GM19395 (cell line): ENCODE data around the gene PCCB.
A peak's percentile ranks its signal among the peaks of the same experiment; 100 is the strongest.
"Not testable (repeated sequence)": the region's sequence is repeated elsewhere in the genome, so short reads cannot be mapped to it uniquely, and the experiment has no call there.

Experiments used
- ATAC-seq: cut with Tn5 transposase; IDR thresholded peaks from one replicate; pipeline ENCODE4 v1.9.1; 2021; ENCODE audit warnings: mild to moderate bottlenecking, moderate library complexity; ENCODE audit not compliant: unreplicated experiment

PCCB gene

DNA sequence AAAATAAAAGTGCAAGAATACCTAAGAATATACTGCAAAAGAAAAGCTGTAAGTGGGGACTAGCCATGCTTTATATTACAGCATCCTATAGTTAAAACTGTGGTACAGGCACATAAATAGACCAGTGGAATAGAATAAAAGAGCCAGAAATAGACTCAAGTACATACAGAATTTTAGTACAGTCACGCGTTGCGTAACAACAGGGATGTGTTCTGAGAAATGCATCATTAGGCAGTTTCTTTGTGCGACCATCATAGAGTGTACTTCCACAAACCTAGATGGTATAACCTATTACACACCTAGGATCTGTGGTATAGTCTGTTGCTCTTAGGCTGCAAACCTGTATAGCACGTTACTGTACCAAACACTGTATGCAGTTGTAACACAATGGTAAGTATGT lies 61.8 kb downstream of the PCCB start:
- ATAC-seq = no peak

DNA sequence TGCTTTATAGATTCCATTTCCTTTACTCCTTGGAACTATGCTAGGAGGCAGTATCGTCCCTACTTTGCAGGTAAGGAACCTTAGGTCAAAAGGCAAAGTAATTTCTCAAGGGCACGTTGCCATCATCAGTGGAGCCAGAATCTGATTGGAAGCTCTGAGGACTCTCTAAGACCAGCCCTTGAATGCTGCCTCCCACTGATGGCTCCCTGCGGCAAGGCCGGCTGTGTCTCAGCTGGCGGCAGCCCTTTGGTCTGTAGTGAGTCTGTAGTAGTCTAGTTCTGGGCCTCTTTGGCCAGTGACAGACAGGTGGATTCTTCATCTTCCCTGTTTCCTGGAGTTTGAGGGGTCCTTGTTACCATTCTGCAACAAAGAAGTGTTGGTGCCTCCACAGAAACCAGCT lies 76.2 kb downstream of the PCCB start:
- ATAC-seq = no peak

DNA sequence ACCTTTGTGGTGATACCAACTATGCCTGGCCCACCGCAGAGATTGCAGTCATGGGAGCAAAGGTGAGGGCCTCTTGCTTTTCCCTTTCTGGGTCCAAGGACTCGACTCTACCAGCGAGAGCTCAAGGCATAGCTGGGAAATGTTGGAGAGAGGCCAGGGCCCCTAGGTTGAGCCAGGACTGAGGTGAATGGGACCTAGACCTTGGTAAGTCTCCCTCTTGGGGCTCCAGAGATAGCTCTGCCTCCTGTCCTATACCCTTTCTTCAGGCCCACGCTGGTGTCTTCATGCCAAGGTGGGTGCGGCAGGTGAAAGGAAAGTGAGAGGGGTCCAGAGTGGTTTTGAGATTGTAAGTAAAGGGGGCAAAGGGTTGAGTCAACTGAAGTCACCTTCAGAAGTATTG lies 77.5 kb downstream of the PCCB start:
- no peak for ATAC-seq

DNA sequence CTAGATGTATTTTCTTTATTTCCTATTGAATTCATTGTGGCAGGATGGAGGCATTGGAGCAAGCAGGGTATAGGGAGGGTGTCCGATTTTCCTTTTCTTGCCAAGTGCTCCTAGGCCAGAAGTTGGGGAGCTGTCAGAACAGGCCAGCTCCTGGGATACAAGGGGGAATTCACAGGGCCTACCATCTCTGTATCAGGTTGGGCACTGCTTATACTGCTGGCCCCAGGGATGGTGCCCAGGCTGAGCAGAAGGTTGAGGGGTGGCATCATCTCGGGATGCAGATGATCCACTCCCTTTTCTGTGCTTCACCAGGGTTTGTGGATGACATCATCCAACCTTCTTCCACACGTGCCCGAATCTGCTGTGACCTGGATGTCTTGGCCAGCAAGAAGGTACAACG lies 79.5 kb downstream of the PCCB start:
- no peak for ATAC-seq

DNA sequence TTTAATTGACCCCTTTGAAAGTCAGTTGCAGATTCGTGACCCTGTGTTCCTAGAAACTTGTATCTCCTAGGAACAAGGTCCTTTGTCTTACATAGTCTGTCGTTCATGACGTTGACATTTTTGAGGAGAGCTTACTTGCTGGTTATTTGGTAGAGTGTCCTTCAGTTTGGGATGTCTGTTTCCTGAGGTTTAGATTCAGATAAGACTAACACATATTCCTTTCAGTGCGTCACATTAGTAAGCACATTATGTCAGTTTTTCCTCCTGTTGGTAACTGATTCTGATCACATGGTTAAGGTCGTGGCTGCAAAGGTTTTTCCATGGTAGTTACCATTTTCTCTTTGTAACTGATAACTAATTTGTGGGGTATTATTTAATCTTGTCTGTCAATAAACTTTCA lies 80.8 kb downstream of the PCCB start:
- ATAC-seq = no peak

DNA sequence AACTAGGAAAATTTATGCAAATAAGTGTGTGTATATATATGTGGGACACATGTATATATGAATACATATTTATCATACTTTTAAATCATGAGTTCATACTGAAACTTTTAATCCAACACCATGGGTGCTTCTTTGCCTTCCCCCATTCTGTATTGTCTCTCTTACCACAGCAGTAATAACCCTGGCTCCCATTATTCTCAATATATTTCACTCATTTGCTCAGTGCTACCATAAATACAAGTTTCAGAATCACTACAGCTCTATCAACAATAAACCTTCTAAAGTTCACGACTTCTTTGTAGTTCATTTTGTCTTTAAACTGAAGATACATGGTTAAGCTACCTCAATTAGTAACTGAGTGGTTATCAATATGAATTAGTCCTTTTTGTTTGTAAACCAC lies 82.2 kb downstream of the PCCB start:
- ATAC-seq = no peak

DNA sequence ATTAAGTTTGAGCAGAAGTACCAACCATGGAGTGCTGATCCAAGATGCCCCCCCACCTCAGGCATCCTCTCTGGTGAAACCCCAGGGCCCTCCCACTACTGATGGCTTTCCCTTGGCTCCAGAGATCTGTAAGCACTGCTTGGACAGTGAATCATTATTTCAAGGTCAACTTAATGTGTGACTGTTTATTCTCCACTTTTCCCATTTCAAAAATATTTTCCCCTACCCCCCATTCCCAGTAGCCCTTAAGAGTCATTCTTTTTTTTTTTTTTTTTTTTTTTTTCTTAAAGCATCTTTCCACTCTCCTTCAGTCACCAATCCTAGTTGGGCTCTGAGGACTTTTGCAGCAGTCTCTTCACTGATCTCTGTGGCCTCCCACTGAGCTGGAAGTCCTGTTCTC lies 82.6 kb downstream of the PCCB start:
- no peak for ATAC-seq

DNA sequence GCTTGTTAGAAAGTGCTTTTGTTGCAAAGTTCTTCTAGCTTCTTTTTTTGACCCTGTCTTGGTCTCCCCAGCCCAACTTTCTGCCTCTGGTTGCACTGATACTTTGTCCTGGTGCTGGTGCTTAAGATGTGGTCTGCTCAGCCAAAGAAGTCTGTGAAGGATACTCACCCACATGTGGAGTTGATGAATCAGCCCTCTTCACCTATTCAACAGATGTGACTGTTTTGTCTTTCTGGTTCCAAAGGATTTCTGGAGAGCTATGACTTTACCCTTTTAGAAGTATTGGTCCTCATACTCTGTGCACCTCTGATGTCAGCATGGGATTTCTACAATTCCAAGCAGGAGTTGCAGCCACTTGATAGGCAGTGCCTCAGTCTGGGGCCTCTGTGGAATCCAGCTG lies 84.1 kb downstream of the PCCB start:
- ATAC-seq = no peak

DNA sequence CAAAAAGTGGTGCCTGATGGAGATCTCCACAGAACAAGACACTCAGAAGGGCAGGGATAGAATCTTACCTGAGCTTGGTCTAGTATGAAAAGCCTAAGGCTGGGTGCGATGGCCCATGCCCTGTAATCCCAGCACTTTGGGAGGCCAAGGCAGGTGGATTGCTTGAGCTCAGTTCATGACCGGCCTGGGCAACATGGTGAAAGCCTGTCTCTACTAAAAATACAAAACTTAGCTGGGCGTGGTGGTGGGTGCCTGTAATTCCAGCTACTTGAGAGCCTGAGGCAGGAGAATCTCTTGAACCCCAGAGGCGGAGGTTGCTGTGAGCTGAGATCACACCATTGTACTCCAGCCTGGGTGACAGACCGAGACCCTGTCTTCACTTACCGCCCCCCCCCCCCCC lies 84.6 kb downstream of the PCCB start:
- ATAC-seq = not testable (repeated sequence)

DNA sequence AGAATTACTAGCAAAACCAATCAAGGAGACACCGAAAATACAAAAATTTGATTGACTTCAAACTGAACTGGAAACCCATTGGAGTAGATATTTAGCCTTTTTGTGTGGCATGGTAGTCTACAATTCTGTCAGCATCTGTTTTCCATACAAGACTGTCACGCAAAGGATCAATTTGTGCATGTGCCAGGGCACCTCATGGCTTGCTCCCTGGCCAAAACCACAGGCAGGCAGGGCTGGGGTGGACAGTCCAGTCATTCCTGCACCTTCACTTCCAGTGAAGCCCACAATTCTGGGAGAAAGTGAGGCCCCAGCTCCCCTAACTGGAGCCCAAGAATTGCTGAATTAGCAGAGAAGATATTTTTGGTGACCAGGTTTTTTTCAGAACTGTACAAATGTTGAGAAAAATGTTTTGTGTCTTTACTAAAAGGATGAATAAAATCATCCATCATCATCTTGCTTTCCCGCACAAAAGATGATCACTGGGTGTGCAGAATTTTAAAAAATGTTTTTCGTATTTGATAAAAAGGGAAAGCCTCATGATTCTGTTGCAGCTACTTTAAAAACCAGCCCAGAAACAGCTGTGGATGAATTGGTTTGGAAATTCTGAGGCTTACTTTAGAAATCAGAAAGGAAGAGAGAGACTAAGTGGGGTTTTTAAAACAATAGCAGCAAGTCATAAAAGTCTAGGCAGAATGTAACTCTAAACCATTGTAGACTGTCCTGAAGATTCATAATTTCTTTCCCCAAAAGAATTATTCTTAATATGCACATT lies 86.4 kb downstream of the PCCB start:
- no peak for ATAC-seq

DNA sequence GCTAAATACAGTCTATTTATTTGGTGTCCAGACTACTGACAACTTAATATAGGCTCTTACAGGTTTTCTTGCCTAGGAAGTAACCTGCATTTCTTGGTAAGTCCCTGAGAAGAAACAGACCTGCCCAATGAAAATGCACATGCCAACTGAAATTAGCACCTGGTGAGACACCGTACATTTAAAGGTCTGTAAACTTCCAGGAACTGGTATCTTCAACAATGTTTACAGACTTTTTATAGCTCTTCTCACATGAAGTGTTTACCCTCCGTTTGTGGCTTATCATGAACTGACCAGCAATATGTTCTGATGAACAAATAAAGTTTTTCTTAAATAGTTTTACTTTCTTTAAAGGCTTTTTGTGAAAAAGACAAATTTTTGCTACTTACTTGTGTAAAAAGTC lies 93.3 kb downstream of the PCCB start:
- ATAC-seq = no peak

DNA sequence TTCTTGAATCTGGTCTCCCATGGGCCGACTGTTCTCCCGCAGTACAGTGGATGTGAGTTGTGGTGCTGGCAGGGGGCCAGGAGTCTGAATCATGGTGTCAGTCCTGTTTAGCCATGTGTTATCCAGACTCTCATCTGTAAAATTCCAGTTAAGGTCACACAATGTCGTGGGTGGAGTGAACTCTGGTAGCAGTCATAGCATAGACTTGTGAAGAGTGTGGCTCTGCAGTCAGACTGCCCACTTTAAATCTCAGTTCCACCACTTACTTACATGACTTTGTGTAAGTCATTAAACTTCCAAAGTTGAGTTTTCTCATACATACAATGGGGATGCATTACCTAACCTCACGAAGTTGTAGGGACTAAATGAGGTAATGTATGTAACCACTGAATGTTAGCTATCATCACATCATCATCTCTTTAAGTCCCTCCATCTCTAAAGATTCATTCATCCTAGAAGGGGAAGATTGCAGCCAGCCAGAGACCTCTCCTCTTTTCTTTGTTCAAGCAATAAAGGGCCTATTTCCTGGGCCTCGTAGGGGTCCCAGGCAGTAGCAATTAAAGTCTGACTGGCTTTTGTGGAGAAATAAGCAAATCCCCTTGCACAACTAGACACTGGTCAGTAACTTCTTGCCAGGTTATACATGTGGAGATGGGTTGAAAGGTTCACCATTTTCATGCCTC lies 93.9 kb downstream of the PCCB start:
- ATAC-seq = no peak

DNA sequence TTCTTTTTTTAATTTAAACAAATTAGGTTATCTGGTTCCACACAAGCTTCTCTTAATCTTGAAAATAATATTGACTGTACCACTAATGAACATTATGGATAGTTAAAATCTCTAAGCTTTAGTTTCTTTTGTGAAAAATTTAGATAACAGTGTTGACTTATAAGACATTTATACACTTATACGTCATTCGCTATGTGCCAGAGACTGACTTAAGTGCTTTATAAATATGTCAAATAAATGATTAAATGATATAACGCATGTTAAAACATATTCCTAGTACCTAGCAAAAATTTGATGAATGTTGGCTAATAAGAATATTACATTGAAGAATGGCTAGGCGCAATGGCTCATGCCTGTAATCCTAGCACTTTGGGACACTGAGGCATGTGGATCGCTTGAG lies 96.3 kb downstream of the PCCB start:
- no peak for ATAC-seq

DNA sequence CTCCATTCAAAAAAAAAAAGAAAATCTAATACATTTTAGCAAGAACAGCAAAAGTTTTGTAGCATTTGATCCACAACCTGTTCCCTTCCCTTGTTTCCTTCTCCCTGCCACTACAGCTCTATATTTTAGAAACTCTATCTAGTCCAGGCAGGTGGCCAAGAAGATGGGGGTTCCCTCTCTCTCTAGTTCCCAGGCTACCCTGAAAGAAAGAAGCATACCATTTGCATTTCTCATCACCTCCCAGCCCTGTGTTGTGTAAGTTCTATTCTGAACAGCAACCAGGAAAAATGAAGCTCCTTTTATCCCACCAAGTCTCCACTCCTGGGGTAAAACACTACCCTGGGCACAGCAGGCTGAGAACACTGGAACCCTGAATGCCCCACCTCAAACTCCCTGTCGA lies 100.0 kb downstream of the PCCB start:
- ATAC-seq = no peak

DNA sequence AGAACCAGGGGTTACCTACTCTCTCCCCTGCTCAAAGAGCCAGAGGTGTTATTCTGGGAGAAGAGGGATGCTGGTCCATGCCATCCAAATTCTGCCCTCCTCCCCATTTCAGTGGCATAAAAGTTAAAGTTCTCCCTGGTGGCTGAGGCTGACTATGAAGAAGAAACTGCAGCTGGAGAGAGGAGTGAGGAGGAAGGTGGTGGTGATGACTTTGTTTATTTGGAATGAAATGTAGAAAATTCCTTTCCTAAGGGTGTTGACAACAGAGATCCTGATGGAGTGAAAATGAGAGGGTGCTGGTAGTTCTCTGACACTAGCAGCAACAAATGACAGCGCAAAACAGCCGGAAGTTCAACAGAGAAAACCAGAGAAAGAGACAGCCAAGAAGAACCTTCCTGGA lies 100.4 kb downstream of the PCCB start:
- ATAC-seq = no peak

DNA sequence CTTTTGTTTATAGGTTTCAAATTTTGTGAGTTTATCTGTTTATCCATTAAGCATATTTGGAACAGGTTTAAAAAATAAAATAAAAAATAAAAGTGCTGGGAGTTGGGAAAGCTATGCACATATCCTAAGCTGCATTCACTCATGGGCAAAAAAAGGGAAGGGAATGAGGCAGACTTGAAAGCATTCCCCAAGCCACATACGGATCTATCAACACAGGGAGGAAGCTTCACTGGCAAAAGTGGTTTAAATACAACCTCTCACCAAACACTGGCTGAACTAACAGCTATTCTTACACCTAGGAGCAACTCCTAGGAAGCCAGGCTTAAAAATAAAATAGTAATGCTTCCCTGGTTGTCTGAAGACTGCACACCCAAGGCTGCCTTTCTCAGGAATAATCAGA lies 101.2 kb downstream of the PCCB start:
- ATAC-seq = no peak

DNA sequence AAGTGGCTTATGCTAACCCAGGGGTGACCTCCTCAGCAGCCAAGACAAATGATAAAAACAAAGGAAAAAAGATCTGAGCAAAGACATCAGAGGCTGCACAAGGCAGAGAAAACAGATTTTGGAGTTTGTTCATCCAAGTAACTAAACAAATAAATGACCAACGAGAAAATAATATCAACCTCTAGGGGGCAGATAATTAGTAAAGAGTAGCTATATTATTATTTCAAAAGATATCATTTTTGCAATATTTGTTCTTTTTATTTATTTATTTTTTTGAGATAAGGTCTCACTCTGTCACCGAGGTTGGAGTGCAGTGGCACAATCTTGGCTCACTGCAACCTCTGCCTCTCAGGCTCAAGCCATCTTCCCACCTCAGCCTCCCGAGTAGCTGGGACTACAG lies 101.8 kb downstream of the PCCB start:
- no peak for ATAC-seq

DNA sequence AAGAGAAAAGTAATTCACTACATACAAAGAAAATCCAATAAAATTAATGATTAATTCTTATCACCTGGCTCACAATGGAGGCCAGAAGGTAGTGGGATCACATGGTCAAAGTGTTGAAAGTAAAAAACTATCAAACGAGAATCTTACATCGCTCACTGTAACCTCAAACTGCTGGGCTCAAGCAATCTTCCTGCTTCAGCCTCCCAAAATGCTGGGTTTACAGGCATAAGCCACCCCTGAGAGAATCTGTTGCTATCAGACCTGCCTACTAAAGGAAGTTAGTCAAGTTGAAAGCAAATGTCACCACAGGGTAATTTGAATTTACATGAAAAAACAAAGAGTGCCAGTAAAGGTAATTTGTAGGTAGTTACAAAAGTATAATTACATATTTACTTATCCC lies 103.3 kb downstream of the PCCB start:
- peak; percentile 82 for ATAC-seq

DNA sequence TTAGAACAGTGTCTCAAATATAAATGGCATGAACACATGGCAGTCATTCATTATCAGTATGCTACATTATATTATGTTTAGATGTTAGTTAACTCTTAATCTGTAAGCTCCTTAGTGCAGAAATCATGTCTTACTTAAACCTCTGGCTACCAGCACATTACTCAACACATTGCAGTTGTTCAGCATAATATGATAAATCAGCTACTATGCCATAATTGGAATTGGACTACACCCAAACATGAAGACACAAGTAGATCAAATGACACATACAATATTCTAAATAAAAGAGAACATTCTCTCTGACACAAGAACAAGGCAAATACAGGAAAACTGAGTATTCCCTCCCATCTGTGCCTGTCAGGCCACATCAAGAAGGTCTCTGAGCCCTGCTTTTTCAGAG lies 116.1 kb downstream of the PCCB start:
- ATAC-seq = no peak

DNA sequence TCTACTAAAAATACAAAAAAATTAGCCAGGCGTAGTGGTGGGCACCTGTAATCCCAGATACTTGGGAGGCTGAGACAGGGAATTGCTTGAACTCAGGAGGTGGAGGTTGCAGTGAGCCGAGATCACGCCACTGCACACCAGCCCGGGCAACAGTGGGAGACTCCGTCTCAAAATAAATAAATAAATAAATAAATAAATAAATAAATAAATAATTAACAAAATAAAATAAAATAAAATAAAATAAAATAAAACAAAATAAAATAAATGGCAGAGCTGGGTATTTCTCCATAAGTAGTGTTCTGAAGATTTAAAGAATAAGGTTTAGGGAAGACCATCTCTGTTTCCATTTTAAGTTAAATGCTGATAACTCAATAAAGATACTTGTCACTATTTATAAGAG lies 125.7 kb downstream of the PCCB start:
- ATAC-seq = not testable (repeated sequence)

DNA sequence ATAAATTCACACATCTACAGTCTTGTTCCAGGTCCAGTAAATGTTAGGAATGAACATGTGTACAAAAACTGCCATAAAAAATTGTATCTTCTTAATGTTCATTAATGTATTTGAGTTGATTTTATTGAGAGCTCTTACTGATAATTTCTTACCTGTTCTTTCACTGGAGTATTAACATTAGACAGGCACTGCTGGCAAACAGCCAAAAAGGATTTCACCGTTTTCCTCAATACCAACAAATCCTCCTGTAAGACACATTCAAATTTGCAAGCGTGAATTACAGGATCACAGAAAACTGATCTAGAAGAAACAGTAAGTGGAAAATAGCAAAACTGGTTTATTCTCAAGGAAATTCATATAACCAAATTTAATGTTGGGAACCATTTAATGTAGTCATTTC lies 127.4 kb downstream of the PCCB start:
- no peak for ATAC-seq

DNA sequence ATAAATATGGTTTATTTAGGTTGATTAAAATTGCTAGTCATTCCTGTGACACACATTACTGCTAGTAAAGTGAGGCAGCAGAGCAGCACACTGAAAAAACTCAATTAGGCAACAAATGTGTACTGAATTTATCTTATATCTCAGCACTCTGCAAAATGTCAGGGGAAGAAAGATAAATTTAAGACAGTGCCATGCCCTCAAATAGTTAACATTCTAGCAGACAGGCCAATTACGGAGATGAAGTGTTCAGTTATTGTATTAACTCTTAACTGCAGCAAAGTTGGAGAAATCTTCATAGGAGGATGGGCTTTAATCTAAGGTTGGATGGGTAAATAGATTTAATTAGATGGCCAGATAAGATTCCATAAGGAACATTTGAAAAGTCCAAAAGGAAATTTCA lies 127.9 kb downstream of the PCCB start:
- no peak for ATAC-seq
